G401.6 (cell line): ENCODE measurements around the gene C12orf43.

ENCODE experiments used
- FAIRE-seq: peaks from 2 replicates; lab custom pipeline; 2012; peaks lifted over from hg19 to GRCh38; lab: Jason Lieb, UNC

The C12orf43 gene

GRCh38 chr12:120978296-120979219 is 37.7 kb downstream of the C12orf43 start, which contains the start of gene HNF1A:
HNF1A (plus strand) TSS chr12:120978543; CDS start chr12:120978769, 226 bp downstream.
- FAIRE-seq, result no peak

- no peak for FAIRE-seq
Measured at GRCh38 chr12:120977531-120978295, 38.6 kb downstream of the C12orf43 start.

DNA sequence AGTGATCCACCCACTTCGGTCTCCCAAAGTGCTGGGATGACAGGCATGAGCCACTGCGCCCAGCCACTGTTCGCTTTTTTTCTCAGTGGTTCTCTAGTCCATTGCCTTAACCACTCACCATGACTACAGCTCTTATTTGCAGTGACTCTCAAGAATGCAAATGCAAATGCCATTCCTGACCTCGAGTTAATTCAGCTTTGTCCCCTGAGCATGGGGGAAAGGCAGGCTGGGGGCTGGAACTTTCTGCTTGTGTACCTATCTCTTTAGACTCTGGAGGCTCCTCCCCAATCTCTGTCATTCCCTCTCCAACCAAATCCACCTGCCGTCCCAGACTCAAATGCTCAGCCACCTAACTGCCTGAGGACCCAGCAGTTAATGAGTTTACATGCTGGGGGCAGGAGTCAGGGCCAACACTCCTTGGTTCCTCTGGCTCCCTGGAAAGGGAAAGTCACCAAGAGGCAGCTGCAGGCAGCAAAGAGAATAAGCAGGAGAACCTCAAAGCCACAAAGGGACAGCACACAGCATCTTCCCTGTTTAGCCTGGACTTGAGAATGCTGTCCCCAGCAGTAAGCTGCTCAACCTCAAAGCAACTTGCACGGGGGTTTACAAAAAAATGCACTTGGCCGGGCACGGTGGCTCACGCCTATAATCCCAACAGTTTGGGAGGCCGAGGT is 43.3 kb downstream of the C12orf43 start:
- FAIRE-seq, result peak; percentile 95

- peak; percentile 97 for FAIRE-seq
Measured at GRCh38 chr12:120971299-120972180, 44.7 kb downstream of the C12orf43 start.

- no peak for FAIRE-seq
Measured at GRCh38 chr12:120970310-120970709, 46.0 kb downstream of the C12orf43 start.

DNA sequence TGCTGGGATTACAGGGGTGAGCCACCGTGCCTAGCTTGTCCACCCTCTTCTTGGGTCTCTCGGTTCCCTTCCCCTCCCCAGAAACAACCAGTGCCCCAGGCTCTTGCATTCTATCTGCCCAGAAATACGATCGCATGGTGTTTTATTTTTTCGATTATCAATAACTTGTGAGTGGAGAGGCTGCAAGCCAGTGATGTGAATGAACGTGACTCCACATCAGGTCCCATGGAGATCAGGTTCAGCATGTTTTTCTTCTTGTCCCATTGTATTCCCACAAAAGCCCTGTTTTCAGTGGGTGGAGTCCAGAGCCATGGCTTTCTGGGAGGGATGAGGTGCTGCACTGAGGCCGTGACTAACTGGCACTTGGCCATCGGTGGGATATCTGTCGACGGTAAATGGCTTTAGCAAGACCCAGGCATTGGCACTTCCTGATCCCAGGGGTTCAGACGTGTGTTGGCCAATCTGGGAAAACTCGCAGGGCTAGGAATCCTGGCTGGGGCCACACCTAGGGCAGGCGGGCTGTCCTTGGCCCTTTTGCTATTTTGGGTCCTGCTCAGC is 50.7 kb downstream of the C12orf43 start:
- no peak for FAIRE-seq

DNA sequence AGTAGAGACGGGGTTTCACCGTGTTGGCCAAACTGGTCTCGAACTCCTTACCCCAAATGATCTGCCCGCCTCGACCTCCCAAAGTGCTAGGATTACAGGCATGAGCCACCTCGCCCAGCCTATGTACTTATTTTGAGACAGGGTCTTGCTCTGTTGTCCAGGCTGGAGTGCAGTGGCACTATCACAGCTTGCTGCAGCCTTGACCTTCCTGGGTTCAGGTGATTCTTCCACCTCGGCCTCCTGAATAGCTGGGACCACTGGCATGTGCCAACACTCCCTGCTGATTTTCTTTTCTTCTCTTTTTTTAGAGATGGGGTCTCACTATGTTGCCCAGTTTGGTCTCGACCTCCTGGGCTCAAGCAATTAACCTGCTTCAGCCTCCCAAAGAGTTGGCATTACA is 52.0 kb downstream of the C12orf43 start:
- FAIRE-seq, result no peak

- no peak for FAIRE-seq
Measured at GRCh38 chr12:120962532-120963020, 53.7 kb downstream of the C12orf43 start.

GRCh38 chr12:120961604-120962531 is 54.4 kb downstream of the C12orf43 start:
- FAIRE-seq, result no peak

- no peak for FAIRE-seq
Measured at GRCh38 chr12:120960657-120961056, 55.6 kb downstream of the C12orf43 start.

DNA sequence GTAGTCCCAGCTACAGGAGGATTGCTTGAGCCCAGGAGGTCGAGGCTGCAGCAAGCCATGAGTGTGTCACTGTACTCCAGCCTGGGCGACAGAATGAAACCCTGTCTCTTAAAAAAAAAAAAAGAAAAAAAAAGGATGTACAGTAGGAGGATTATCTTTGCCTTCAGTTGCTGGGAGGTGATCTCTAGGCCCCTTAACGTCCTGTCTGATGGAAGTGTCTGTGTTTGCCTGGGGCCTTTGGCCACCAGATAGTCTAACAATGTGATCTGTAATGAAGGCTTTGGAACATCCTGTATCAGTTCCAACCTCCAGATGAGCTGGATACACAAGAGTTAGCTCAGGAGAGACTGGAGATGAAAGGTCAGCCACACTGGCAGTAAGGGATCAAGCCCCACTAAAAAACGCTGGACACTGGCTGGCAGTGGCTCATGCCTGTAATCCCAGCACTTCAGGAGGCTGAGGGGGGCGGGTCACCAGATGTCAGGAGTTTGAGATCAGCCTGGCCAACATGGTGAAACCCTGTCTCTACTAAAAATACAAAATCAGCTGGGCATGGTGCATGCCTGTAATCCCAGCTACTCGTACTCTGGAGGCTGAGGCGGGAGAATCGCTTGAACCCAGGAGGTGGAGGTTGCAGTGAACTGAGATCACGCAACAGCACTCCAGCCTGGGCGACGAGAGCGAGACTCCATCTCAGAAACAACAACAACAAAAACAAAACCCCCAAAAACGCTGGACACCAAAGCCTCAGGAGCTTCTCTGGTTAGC is 57.0 kb downstream of the C12orf43 start:
- FAIRE-seq, result no peak

DNA sequence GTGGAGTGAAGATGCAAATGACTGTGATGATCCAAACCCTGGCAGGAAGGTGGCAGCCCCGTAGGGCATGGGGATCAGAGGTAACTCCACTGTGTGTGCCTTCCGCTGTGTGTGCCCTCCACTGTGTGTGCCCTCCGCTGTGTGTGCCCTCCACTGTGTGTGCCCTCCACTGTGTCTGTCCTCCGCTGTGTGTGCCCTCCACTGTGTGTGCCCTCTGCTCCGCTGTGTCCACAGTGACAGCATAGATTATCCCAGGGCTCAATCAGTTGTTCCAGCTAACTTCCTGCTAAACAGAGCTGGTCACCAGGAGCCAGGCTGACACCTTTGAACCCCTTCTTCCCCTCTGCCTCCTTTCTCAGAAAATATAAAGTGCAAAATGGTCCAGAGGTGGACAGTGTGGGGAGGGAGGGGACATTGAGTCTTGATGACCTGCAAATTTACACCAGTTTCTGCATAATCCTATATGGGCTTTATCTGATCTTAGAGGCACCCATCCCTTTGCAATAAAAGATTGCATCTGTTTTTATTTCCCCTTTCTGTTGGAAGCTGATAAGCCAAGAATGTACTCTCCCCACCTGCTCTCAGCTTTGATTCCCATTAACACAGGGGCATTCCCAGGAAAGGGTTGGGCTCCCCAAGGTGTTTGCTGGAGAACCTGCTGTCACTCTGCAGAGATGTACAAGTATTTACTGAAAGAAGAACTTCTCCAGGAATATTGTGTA is 59.5 kb downstream of the C12orf43 start:
- no peak for FAIRE-seq

- FAIRE-seq, result no peak
Measured at GRCh38 chr12:120955232-120955631, 61.1 kb downstream of the C12orf43 start.

GRCh38 chr12:120950807-120951206 is 65.5 kb downstream of the C12orf43 start:
- FAIRE-seq, result no peak
